Iris pigment epithelial cell (primary cell): ENCODE results near the gene SLC47A2.

ENCODE experiments used
- DNase-seq: peaks from one replicate; pipeline ENCODE4 v3.0.0-alpha.2; 2011; ENCODE audit warnings: low read depth

The SLC47A2 gene

GRCh38 chr17:19645734-19646201 is 70.6 kb downstream of the SLC47A2 start:
- peak; percentile 30 for DNase-seq

GRCh38 chr17:19644493-19645210 is 71.7 kb downstream of the SLC47A2 start:
- peak; percentile 70 for DNase-seq

GRCh38 chr17:19642373-19642893 is 74.0 kb downstream of the SLC47A2 start:
- DNase-seq = no peak

- DNase-seq = no peak
Observed at GRCh38 chr17:19641687-19642372, 74.6 kb downstream of the SLC47A2 start.

GRCh38 chr17:19631905-19632304 is 84.5 kb downstream of the SLC47A2 start:
- no peak for DNase-seq

GRCh38 chr17:19630661-19631060 is 85.7 kb downstream of the SLC47A2 start:
- no peak for DNase-seq

- no peak for DNase-seq
Observed at GRCh38 chr17:19630035-19630434, 86.3 kb downstream of the SLC47A2 start.

GRCh38 chr17:19629449-19629848 is 86.9 kb downstream of the SLC47A2 start:
- DNase-seq = no peak
